Hepatocyte (in vitro differentiated cells): ENCODE data around the gene GRM1. TPM values are rescaled to one million over a fixed set of nuclear protein-coding genes. Genes with fewer than 3 reads are reported as not detected.

Experiments used
- DNase-seq: peaks from one replicate; pipeline ENCODE4 v3.0.0-alpha.2; 2016; ENCODE audit warnings: low spot score
- H2AFZ ChIP-seq: fragments of 200-600 bp; sonication (generic); 2 replicates; pipeline ENCODE4 v1.6.0; 2016; ENCODE audit warnings: antibody characterized with exemption, mild to moderate bottlenecking
- H3K27ac ChIP-seq: fragments of 200-600 bp; sonication (generic); 2 replicates; pipeline ENCODE4 v1.5.1; 2016; ENCODE audit warnings: mild to moderate bottlenecking
- H3K27me3 ChIP-seq: fragments of 200-600 bp; sonication (generic); 2 replicates; pipeline ENCODE4 v1.6.1; 2016
- H3K36me3 ChIP-seq: fragments of 200-600 bp; sonication (generic); replicated peaks from 2 replicates; pipeline ENCODE4 v1.5.1; 2016; ENCODE audit warnings: low read depth; ENCODE audit not compliant: insufficient read depth
- H3K4me1 ChIP-seq: fragments of 200-600 bp; sonication (generic); 2 replicates; pipeline ENCODE4 v1.5.1; 2016; ENCODE audit warnings: mild to moderate bottlenecking, moderate library complexity; ENCODE audit not compliant: insufficient read depth
- H3K4me2 ChIP-seq: fragments of 200-600 bp; sonication (generic); 2 replicates; pipeline ENCODE4 v1.6.0; 2016
- H3K4me3 ChIP-seq: fragments of 200-600 bp; sonication (generic); 2 replicates; pipeline ENCODE4 v1.5.1; 2016; ENCODE audit warnings: mild to moderate bottlenecking
- H3K79me2 ChIP-seq: fragments of 200-600 bp; sonication (generic); 2 replicates; pipeline ENCODE4 v1.6.0; 2017; ENCODE audit warnings: mild to moderate bottlenecking
- H3K9me2 ChIP-seq: fragments of 200-600 bp; sonication (generic); replicated peaks from 2 replicates; pipeline ENCODE4 v1.6.0; 2017; ENCODE audit warnings: mild to moderate bottlenecking; ENCODE audit not compliant: insufficient read depth
- H3K9me3 ChIP-seq: fragments of 200-600 bp; sonication (generic); 2 replicates; pipeline ENCODE4 v1.5.1; 2016; ENCODE audit warnings: low read depth, mild to moderate bottlenecking
- H4K20me1 ChIP-seq: fragments of 200-600 bp; sonication (generic); 2 replicates; pipeline ENCODE4 v1.6.0; 2016; ENCODE audit warnings: mild to moderate bottlenecking; ENCODE audit not compliant: insufficient read depth, poor library complexity, severe bottlenecking
- CTCF ChIP-seq: fragments of 200-600 bp; sonication (generic); IDR thresholded peaks from 2 replicates; pipeline ENCODE4 v1.5.1; 2016; ENCODE audit warnings: antibody characterized with exemption, mild to moderate bottlenecking; ENCODE audit not compliant: poor library complexity
- EZH2 ChIP-seq: fragments of 200-600 bp; sonication (generic); IDR thresholded peaks from 2 replicates; pipeline ENCODE4 v1.6.1; 2016; ENCODE audit warnings: antibody characterized with exemption, mild to moderate bottlenecking, borderline replicate concordance
- EZH2phosphoT487 ChIP-seq: fragments of 200-600 bp; sonication (generic); IDR thresholded peaks from one replicate; pipeline ENCODE4 v1.6.1; 2018; ENCODE audit warnings: antibody characterized with exemption, mild to moderate bottlenecking, low read depth, moderate library complexity; ENCODE audit not compliant: unreplicated experiment, severe bottlenecking
- WGBS: methylation state at CpG from one replicate; pipeline ENCODE4 v1.1.6; 2016; ENCODE audit warnings: low lambda C conversion rate; ENCODE audit errors: missing lambda C conversion rate; 5-methylcytosine and 5-hydroxymethylcytosine counted together
- polyA plus RNA-seq: library from polyadenylated mRNA; unstranded; fragments of >200 nt; fragmentation: Nextera tagmentation; extraction: Ambion mirVana; gene quantifications from 2 replicates; pipeline ENCODE4 v1.2.1, GENCODE V29; 2016
- total RNA-seq: library from RNA; depleted of rRNA; stranded (reverse); fragments of >200 nt; gene quantifications from 2 replicates; pipeline ENCODE4 v1.2.3, GENCODE V29; 2014

Gene GRM1
- total and polyA plus RNA-seq, 2 experiments from 2014 or later = 0.17 TPM; not detected in 1

- no peaks in the 10 kb centered on the region for H3K79me2 ChIP-seq
- H3K9me2 ChIP-seq = no peaks in the 10 kb centered on the region
- no peaks in the 10 kb centered on the region for H3K27me3 ChIP-seq
- no peak overlapping the region for H2AFZ ChIP-seq
- DNase-seq = no peak
- H3K9me3 ChIP-seq = no peaks in the 10 kb centered on the region
- H3K4me1 ChIP-seq = no peaks in the 10 kb centered on the region
- H3K36me3 ChIP-seq = no peaks in the 10 kb centered on the region
- H4K20me1 ChIP-seq = no peaks in the 10 kb centered on the region
- H3K4me2 ChIP-seq = no peak overlapping the region
- no peak overlapping the region for H3K4me3 ChIP-seq
- H3K27ac ChIP-seq = no peak overlapping the region
- TF ChIP-seq EZH2phosphoT487 (no peak), CTCF (no peak), EZH2 (no peak)
These were observed 252.9 kb downstream of the GRM1 start for GRCh38 chr6:146281651-146282362.

- no peak for DNase-seq
- Histone ChIP-seq H3K36me3 (no peaks in the 10 kb centered on the region), H3K4me2 (no peak overlapping the region), H3K4me1 (no peaks in the 10 kb centered on the region), H3K9me3 (no peaks in the 10 kb centered on the region), H4K20me1 (no peaks in the 10 kb centered on the region), H3K27me3 (no peaks in the 10 kb centered on the region), H3K79me2 (no peaks in the 10 kb centered on the region), H2AFZ (no peak overlapping the region), H3K4me3 (no peak overlapping the region), H3K9me2 (no peaks in the 10 kb centered on the region), H3K27ac (no peak overlapping the region)
- 95% methylated on average over 2 of the region's 2 CpGs for WGBS
- no peak for TF ChIP-seq CTCF
- no peak for TF ChIP-seq EZH2
- TF ChIP-seq EZH2phosphoT487 = no peak
These were observed 254.0 kb downstream of the GRM1 start for GRCh38 chr6:146282837-146283236.

DNA sequence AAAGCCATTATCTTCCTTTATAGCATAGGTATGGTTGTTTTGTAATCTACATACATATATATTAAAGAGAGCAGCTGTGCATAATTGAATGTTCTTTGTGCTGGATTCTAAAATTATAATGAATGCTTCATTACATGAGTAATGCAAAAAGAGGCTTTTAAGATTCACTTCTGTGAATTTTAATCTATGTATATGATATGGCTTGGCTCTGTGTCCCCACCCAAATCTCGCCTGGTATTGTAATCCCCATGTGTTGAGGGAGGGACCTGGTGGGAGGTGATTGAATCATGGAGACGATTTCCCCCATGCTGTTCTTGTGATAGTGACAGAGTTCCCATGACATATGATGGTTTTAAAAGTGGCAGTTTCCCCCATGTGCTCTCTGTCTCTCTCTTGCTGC, 255.4 kb downstream of the GRM1 start:
- no peak overlapping the region for H3K27ac ChIP-seq
- no peaks in the 10 kb centered on the region for H3K4me1 ChIP-seq
- H3K27me3 ChIP-seq = no peaks in the 10 kb centered on the region
- H3K4me2 ChIP-seq = no peak overlapping the region
- TF ChIP-seq EZH2phosphoT487 = no peak
- no peak for TF ChIP-seq EZH2
- no peak for TF ChIP-seq CTCF
- H3K4me3 ChIP-seq = no peak overlapping the region
- no peaks in the 10 kb centered on the region for H3K79me2 ChIP-seq
- H3K36me3 ChIP-seq = no peaks in the 10 kb centered on the region
- no peaks in the 10 kb centered on the region for H3K9me3 ChIP-seq
- WGBS = 80% methylated on average over 2 of the region's 2 CpGs
- no peak overlapping the region for H2AFZ ChIP-seq
- no peaks in the 10 kb centered on the region for H3K9me2 ChIP-seq
- DNase-seq = no peak
- no peaks in the 10 kb centered on the region for H4K20me1 ChIP-seq

- Histone ChIP-seq H3K4me3 (no peak overlapping the region), H3K79me2 (no peaks in the 10 kb centered on the region), H2AFZ (no peak overlapping the region), H3K27ac (no peak overlapping the region), H3K9me2 (no peaks in the 10 kb centered on the region), H3K36me3 (no peaks in the 10 kb centered on the region), H4K20me1 (no peaks in the 10 kb centered on the region), H3K27me3 (no peaks in the 10 kb centered on the region), H3K4me1 (no peaks in the 10 kb centered on the region), H3K4me2 (no peak overlapping the region), H3K9me3 (no peaks in the 10 kb centered on the region)
- WGBS = 73% methylated on average over 3 of the region's 3 CpGs
- DNase-seq = no peak
- TF ChIP-seq EZH2phosphoT487 (no peak), EZH2 (no peak), CTCF (no peak)
These were observed 258.1 kb downstream of the GRM1 start for GRCh38 chr6:146286961-146287360.
